K562 (cell line): ENCODE results near the gene SCAMP1. TPM values are rescaled to one million over a fixed set of nuclear protein-coding genes. Genes with fewer than 3 reads are reported as not detected.

Experiments used
- E2F3 ChIP-seq: fragments of 250-450 bp; sonication (Bioruptor Pico); IDR thresholded peaks from 2 replicates; pipeline ENCODE4 v1.4.0; 2020; ENCODE audit warnings: mild to moderate bottlenecking
- KDM2B ChIP-seq: fragments of 250-450 bp; sonication (Bioruptor Pico); IDR thresholded peaks from 2 replicates; pipeline ENCODE4 v1.8.0; 2021; ENCODE audit warnings: mild to moderate bottlenecking, moderate library complexity
- MED1 ChIP-seq: sonication (generic); formaldehyde crosslinking; IDR thresholded peaks from 2 replicates; pipeline ENCODE4 v1.8.1; 2023; ENCODE audit warnings: missing genetic modification reagents, borderline replicate concordance
- NR2C2 ChIP-seq, 2 experiments: fragments of 200-800 bp in 1 of 2; sonication (Bioruptor generic) in 1 of 2; sonication (generic) in 1 of 2; formaldehyde crosslinking in 1 of 2; IDR thresholded peaks; 2 replicates each; pipeline versions ENCODE4 v1.6.1 to v1.8.0; 2016 to 2022; ENCODE audit warnings: mild to moderate bottlenecking in 1 of 2, missing compliant biosample characterization in 1 of 2, missing genetic modification characterization in 1 of 2, missing genetic modification reagents in 1 of 2
- PTRF ChIP-seq: fragments of 450-650 bp; IDR thresholded peaks from 2 replicates; pipeline ENCODE4 v1.6.1; 2016; ENCODE audit warnings: mild to moderate bottlenecking, missing genetic modification characterization, missing compliant biosample characterization
- RBBP5 ChIP-seq: fragments of 200-600 bp; sonication (generic); IDR thresholded peaks from 2 replicates; pipeline ENCODE4 v1.6.1; 2012; ENCODE audit warnings: borderline replicate concordance, mild to moderate bottlenecking, low read length, control low read depth, inconsistent platforms; ENCODE audit not compliant: insufficient read depth, poor library complexity, severe bottlenecking
- SIN3A ChIP-seq, 2 experiments: fragments of 150-350 bp in 1 of 2; IDR thresholded peaks; 2 replicates each; pipeline ENCODE4 v1.6.1; 2011 to 2016; ENCODE audit warnings: borderline replicate concordance in 2 of 2, low read depth in 2 of 2, low read length in 2 of 2, mild to moderate bottlenecking in 2 of 2, moderate library complexity in 2 of 2; ENCODE audit not compliant: control insufficient read depth in 1 of 2
- SLC30A9 ChIP-seq: fragments of 250-450 bp; sonication (Bioruptor Pico); IDR thresholded peaks from 2 replicates; pipeline ENCODE4 v1.8.0; 2022; ENCODE audit warnings: mild to moderate bottlenecking, moderate library complexity
- STAG1 ChIP-seq: sonication (generic); formaldehyde crosslinking; IDR thresholded peaks from 2 replicates; pipeline ENCODE4 v1.5.0; 2020; ENCODE audit warnings: missing genetic modification reagents, borderline replicate concordance
- ZBTB1 ChIP-seq: sonication (generic); formaldehyde crosslinking; IDR thresholded peaks from 2 replicates; pipeline ENCODE4 v1.8.1; 2023; ENCODE audit warnings: missing genetic modification reagents, low read depth, mild to moderate bottlenecking, borderline replicate concordance
- ZNF23 ChIP-seq: fragments of 250-450 bp; sonication (Bioruptor Pico); IDR thresholded peaks from 2 replicates; pipeline ENCODE4 v1.4.0; 2020; ENCODE audit warnings: mild to moderate bottlenecking
- ZNF444 ChIP-seq: fragments of 250-450 bp; sonication (Bioruptor Pico); IDR thresholded peaks from 2 replicates; pipeline ENCODE4 v1.4.0; 2020; ENCODE audit warnings: mild to moderate bottlenecking, moderate library complexity
- polyA plus RNA-seq, 8 experiments: library from polyadenylated mRNA; depleted of rRNA in 4 of 8; stranded (reverse) in 5 of 8; unstranded in 3 of 8; fragments of >200 nt; fragmentation: Nextera tagmentation in 2 of 8; fragmentation: Illumina TruSeq in 1 of 8; extraction: Ambion mirVana in 2 of 8; extraction: Trizol in 1 of 8; gene quantifications; 2 replicates each; pipeline versions ENCODE4 v1.2.1 to v1.2.3, GENCODE V29; 2011 to 2014; ENCODE audit warnings: inconsistent platforms in 1 of 8, missing spikeins in 1 of 8
- total RNA-seq, 7 experiments: library from RNA; depleted of rRNA in 6 of 7; stranded (reverse); fragments of >200 nt in 6 of 7; fragmentation: Illumina TruSeq in 2 of 7; extraction: Trizol in 2 of 7; gene quantifications; 2 replicates each; pipeline versions ENCODE4 v1.2.1 to v1.2.3, GENCODE V29; 2011 to 2021; ENCODE audit warnings: low replicate concordance in 1 of 7
- TF ChIP-seq, protein P1 (sequence below), 2 experiments: fragments of 450-650 bp; IDR thresholded peaks; 2 replicates each; pipeline ENCODE4 v1.6.1; 2016; ENCODE audit warnings: mild to moderate bottlenecking in 2 of 2, borderline replicate concordance in 1 of 2, low read depth in 1 of 2, moderate library complexity in 1 of 2
- TF ChIP-seq, protein P2 (sequence below): sonication (generic); formaldehyde crosslinking; IDR thresholded peaks from 2 replicates; pipeline ENCODE4 v1.8.1; 2023; ENCODE audit warnings: missing genetic modification reagents, mild to moderate bottlenecking, borderline replicate concordance

The SCAMP1 gene
- total and polyA plus RNA-seq, 9 of the 15 experiments (the other 6 are each of a cell fraction or from before 2014, with no cell fraction given), result 5.4 to 23.9 (median 13.8) TPM

DNA sequence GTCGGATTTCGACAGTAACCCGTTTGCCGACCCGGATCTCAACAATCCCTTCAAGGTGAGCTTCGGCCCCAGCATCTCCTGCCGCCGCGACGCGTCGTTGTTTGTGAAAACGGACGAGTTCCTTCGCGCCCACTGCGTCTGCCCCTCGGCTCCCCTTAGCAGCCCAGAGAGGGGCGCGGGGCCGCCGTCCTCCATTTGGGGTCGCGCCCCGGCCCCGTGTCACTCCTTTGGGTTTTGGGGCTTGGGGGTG lies 182 bp downstream of the SCAMP1 start (continued):
- TF ChIP-seq STAG1 (no peak), NR2C2 (CRISPR knock-in tag; IDR thresholded peaks at IDR 0.05) (no peak), NR2C2 (tag; IDR thresholded peaks at IDR 0.05) (peak; percentile 46; the same call in 1 of the 2 replicates), E2F3 (CRISPR knock-in tag) (peak; percentile 37; the same call in 1 of the 2 replicates), RBBP5 (peak; percentile 71), ZNF23 (no peak), ZBTB1 (CRISPR knock-in tag) (no peak), KDM2B (CRISPR knock-in tag) (no peak), PTRF (tag) (no peak), ZNF444 (CRISPR knock-in tag) (no peak), MED1 (CRISPR knock-in tag) (no peak), SLC30A9 (CRISPR knock-in tag) (no peak), SIN3A (IDR thresholded peaks at IDR 0.05; ENCODE audit: borderline replicate concordance in 2 of 2, control insufficient read depth in 1 of 2, low read depth in 2 of 2, low read length in 2 of 2) (0 out of 4 replicates have a peak, but pooled peaks have one; percentile 2 to 25)
- TF ChIP-seq, protein P1, sequence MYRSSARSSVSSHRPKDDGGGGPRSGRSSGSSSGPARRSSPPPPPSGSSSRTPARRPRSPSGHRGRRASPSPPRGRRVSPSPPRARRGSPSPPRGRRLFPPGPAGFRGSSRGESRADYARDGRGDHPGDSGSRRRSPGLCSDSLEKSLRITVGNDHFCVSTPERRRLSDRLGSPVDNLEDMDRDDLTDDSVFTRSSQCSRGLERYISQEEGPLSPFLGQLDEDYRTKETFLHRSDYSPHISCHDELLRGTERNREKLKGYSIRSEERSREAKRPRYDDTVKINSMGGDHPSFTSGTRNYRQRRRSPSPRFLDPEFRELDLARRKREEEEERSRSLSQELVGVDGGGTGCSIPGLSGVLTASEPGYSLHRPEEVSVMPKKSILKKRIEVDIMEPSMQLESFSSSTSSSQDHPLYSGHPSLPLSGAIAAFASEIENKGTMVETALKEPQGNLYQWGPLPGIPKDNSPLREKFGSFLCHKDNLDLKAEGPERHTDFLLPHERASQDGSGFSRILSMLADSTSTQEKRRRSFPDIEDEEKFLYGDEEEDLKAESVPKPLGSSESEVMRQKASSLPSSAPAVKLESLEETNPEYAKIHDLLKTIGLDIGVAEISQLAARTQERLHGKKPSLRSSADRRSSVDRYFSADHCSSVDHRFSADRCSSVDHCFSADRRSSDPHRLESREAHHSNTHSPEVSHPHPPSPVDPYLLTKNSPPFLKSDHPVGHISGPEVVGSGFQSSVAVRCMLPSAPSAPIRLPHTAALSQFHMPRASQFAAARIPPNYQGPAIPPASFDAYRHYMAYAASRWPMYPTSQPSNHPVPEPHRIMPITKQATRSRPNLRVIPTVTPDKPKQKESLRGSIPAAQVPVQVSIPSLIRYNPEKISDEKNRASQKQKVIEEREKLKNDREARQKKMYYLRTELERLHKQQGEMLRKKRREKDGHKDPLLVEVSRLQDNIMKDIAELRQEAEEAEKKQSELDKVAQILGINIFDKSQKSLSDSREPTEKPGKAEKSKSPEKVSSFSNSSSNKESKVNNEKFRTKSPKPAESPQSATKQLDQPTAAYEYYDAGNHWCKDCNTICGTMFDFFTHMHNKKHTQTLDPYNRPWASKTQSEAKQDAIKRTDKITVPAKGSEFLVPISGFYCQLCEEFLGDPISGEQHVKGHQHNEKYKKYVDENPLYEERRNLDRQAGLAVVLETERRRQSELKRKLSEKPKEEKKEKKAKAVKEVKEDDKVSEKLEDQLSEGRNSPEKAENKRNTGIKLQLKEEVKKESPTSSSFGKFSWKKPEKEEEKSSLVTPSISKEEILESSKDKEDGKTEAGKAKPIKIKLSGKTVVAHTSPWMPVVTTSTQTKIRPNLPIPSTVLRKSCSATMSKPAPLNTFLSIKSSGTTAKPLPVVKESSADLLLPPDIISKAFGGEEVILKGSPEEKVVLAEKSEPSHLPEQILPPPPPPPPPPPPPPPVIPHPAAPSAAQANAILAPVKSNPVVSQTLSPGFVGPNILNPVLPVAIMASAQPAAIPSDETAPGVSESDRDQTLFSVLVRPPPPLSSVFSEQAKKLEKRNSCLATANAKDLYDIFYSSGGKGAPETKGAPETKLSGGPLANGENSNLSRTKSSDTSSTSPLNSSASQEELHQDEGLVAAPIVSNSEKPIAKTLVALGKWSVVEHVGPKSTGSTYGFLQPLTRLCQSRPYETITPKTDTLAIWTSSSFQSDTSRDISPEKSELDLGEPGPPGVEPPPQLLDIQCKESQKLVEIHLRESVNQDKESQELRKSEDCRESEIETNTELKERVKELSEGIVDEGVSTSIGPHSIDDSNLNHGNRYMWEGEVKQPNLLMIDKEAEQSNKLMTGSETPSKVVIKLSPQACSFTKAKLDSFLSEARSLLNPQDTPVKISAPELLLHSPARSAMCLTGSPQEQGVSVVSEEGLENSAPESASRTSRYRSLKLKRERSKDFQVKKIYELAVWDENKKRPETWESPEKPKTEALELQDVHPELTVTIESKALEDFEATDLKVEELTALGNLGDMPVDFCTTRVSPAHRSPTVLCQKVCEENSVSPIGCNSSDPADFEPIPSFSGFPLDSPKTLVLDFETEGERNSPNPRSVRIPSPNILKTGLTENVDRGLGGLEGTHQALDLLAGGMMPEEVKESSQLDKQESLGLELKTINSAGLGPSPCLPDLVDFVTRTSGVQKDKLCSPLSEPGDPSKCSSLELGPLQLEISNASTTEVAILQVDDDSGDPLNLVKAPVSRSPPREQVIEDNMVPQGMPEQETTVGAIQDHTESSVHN (IDR thresholded peaks at IDR 0.05; ENCODE audit: borderline replicate concordance in 1 of 2, low read depth in 1 of 2), result no peak
- TF ChIP-seq, protein P2, sequence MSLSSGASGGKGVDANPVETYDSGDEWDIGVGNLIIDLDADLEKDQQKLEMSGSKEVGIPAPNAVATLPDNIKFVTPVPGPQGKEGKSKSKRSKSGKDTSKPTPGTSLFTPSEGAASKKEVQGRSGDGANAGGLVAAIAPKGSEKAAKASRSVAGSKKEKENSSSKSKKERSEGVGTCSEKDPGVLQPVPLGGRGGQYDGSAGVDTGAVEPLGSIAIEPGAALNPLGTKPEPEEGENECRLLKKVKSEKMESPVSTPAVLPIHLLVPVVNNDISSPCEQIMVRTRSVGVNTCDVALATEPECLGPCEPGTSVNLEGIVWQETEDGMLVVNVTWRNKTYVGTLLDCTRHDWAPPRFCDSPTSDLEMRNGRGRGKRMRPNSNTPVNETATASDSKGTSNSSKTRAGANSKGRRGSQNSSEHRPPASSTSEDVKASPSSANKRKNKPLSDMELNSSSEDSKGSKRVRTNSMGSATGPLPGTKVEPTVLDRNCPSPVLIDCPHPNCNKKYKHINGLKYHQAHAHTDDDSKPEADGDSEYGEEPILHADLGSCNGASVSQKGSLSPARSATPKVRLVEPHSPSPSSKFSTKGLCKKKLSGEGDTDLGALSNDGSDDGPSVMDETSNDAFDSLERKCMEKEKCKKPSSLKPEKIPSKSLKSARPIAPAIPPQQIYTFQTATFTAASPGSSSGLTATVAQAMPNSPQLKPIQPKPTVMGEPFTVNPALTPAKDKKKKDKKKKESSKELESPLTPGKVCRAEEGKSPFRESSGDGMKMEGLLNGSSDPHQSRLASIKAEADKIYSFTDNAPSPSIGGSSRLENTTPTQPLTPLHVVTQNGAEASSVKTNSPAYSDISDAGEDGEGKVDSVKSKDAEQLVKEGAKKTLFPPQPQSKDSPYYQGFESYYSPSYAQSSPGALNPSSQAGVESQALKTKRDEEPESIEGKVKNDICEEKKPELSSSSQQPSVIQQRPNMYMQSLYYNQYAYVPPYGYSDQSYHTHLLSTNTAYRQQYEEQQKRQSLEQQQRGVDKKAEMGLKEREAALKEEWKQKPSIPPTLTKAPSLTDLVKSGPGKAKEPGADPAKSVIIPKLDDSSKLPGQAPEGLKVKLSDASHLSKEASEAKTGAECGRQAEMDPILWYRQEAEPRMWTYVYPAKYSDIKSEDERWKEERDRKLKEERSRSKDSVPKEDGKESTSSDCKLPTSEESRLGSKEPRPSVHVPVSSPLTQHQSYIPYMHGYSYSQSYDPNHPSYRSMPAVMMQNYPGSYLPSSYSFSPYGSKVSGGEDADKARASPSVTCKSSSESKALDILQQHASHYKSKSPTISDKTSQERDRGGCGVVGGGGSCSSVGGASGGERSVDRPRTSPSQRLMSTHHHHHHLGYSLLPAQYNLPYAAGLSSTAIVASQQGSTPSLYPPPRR (CRISPR knock-in tag), result no peak
